Esophagus muscularis mucosa (tissue), 3 donors: ENCODE measurements around the gene PHF21A.

Source experiments
- CTCF ChIP-seq, 3 experiments: fragments of 200-600 bp in 2 of 3; fragments of 450-650 bp in 1 of 3; sonication (generic) in 2 of 3; IDR thresholded peaks; one replicate each; pipeline ENCODE4 v1.5.1; 2017 to 2019; ENCODE audit warnings: antibody characterized with exemption in 3 of 3, mild to moderate bottlenecking in 2 of 3, moderate library complexity in 1 of 3
- EP300 ChIP-seq: sonication (generic); formaldehyde crosslinking; IDR thresholded peaks from one replicate; pipeline ENCODE4 v1.6.1; 2017; ENCODE audit warnings: antibody characterized with exemption

- TF ChIP-seq CTCF (IDR thresholded peaks at IDR 0.05) (no peak), EP300 (no peak)
These were observed 103.9 kb downstream of the PHF21A start for GRCh38 chr11:46017341-46017740.
